Endodermal cell (in vitro differentiated cells): ENCODE data around the gene MUC13. TPM values are rescaled to one million over a fixed set of nuclear protein-coding genes. Genes with fewer than 3 reads are reported as not detected.
A peak's percentile ranks its signal among the peaks of the same experiment; 100 is the strongest.

ENCODE experiments used
- DNase-seq: peaks from one replicate; pipeline ENCODE4 v3.0.0-alpha.2; 2017
- H3K27ac ChIP-seq: 2 replicates; pipeline ENCODE4 v1.5.1; 2013; ENCODE audit warnings: mild to moderate bottlenecking, low read depth, low read length, moderate library complexity
- H3K27me3 ChIP-seq: 2 replicates; pipeline ENCODE4 v1.6.1; 2013; ENCODE audit warnings: mild to moderate bottlenecking, low read length, moderate library complexity; ENCODE audit not compliant: insufficient read depth, control insufficient read depth, poor library complexity, severe bottlenecking
- H3K36me3 ChIP-seq: 2 replicates; pipeline ENCODE4 v1.7.0; 2013; ENCODE audit warnings: mild to moderate bottlenecking, low read length, moderate library complexity; ENCODE audit not compliant: control insufficient read depth, insufficient read depth
- H3K4me1 ChIP-seq: one replicate; pipeline ENCODE4 v1.7.0; 2013; ENCODE audit warnings: low read length; ENCODE audit not compliant: control insufficient read depth, insufficient read depth
- H3K4me3 ChIP-seq: 2 replicates; pipeline ENCODE4 v1.5.1; 2013; ENCODE audit warnings: mild to moderate bottlenecking, low read length, moderate library complexity
- H3K9ac ChIP-seq: 2 replicates; pipeline ENCODE4 v1.6.1; 2013; ENCODE audit warnings: mild to moderate bottlenecking, low read length, moderate library complexity; ENCODE audit not compliant: poor library complexity, severe bottlenecking; ENCODE audit errors: extremely low read depth
- H3K9me3 ChIP-seq: 2 replicates; pipeline ENCODE4 v1.6.1; 2013; ENCODE audit warnings: mild to moderate bottlenecking, low read length, moderate library complexity; ENCODE audit not compliant: control insufficient read depth
- H3K27ac Mint-ChIP-seq: 2 replicates; pipeline ENCODE4 v1.8.0; 2020; ENCODE audit warnings: mixed read lengths
- H3K27me3 Mint-ChIP-seq: 2 replicates; pipeline ENCODE4 v1.8.0; 2021; ENCODE audit warnings: mild to moderate bottlenecking, mixed read lengths; ENCODE audit not compliant: insufficient read depth
- H3K36me3 Mint-ChIP-seq: 2 replicates; pipeline ENCODE4 v1.8.0; 2020; ENCODE audit warnings: low read depth, mixed read lengths
- H3K4me1 Mint-ChIP-seq: 2 replicates; pipeline ENCODE4 v1.8.0; 2020; ENCODE audit warnings: mixed read lengths
- H3K4me3 Mint-ChIP-seq: 2 replicates; pipeline ENCODE4 v1.8.0; 2020; ENCODE audit warnings: mild to moderate bottlenecking, moderate library complexity, mixed read lengths
- H3K9me3 Mint-ChIP-seq: 2 replicates; pipeline ENCODE4 v1.8.0; 2020; ENCODE audit warnings: mild to moderate bottlenecking, mixed read lengths
- WGBS, 2 experiments: methylation state at CpG; one replicate each; pipeline versions ENCODE4 v1.1.5 to v1.1.7; 2013; ENCODE audit warnings: missing lambda C conversion rate in 2 of 2, mixed read lengths in 1 of 2; ENCODE audit not compliant: insufficient coverage in 1 of 2, insufficient read length in 1 of 2; 5-methylcytosine and 5-hydroxymethylcytosine counted together
- total RNA-seq, 2 donors: library from RNA; stranded (reverse); fragmentation: NEBNext Ultra II Directional in 1 of 2; extraction: Animal tissue kit (Norgen Biotek cat#: 25700) in 1 of 2; gene quantifications; 2 replicates in 1 of 2; 3 replicates in 1 of 2; pipeline ENCODE4 v1.2.1, GENCODE V29; 2021
- TF ChIP-seq, protein P1 (sequence below): fragments of 200-600 bp; sonication (generic); conservative IDR thresholded peaks from 2 replicates; pipeline ENCODE4 v1.5.0; 2021; ENCODE audit warnings: antibody characterized with exemption, mild to moderate bottlenecking

The MUC13 gene
- total RNA-seq, 2 donors from 2014 or later, result 0.15 TPM; not detected in 1

DNA sequence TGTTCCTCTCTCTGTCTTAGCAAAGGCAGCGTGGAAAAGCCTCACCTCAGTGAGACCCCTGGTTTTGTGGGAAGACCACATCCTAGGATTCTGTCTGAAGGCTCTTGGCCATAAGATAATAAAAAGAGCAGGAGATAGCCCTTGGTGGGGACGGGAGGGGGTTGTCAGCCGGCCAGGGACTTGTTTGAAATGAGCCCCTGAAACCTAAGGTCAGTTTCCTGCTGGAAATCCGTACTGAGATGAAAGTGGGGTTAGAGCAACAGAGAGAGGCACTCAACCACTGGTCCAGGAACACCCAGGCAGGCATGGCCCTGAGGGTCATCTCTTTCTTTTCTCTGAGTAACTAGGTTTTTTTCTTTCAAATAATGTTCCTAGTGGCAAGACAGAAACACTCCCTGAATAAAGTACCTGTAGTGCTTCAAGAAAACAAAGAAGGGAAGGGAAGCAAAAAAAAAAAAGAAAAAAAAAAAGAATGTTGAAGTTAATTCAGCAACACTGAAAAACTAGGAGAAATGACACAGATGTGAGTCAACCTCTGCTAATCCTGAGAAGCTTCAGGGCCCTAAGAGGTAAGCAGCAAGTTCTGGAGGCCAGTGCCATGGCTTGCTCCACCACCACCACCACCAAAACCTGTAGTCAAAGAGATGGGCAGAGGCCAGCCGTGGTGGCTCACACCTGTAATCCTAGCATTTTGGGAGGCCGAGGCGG lies 50.6 kb downstream of the MUC13 start:
- peak overlapping the region; percentile 99 for H3K4me3 ChIP-seq
- 45 to 50% methylated on average over 3 to 7 of the region's 7 CpGs for WGBS, 2 experiments
- H3K4me3 Mint-ChIP-seq, result peak overlapping the region; percentile 87
- no peaks in the 10 kb centered on the region for H3K9me3 ChIP-seq
- H3K27ac ChIP-seq, result no peak overlapping the region
- H3K4me1 Mint-ChIP-seq, result peaks cover 60% of the 10 kb centered on the region
- peaks cover 23% of the 10 kb centered on the region for H3K36me3 Mint-ChIP-seq
- H3K9ac ChIP-seq, result peak overlapping the region; percentile 0
- TF ChIP-seq, protein P1, sequence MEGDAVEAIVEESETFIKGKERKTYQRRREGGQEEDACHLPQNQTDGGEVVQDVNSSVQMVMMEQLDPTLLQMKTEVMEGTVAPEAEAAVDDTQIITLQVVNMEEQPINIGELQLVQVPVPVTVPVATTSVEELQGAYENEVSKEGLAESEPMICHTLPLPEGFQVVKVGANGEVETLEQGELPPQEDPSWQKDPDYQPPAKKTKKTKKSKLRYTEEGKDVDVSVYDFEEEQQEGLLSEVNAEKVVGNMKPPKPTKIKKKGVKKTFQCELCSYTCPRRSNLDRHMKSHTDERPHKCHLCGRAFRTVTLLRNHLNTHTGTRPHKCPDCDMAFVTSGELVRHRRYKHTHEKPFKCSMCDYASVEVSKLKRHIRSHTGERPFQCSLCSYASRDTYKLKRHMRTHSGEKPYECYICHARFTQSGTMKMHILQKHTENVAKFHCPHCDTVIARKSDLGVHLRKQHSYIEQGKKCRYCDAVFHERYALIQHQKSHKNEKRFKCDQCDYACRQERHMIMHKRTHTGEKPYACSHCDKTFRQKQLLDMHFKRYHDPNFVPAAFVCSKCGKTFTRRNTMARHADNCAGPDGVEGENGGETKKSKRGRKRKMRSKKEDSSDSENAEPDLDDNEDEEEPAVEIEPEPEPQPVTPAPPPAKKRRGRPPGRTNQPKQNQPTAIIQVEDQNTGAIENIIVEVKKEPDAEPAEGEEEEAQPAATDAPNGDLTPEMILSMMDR, result no peak
- H3K27me3 ChIP-seq, result no peaks in the 10 kb centered on the region
- peaks cover 20% of the 10 kb centered on the region for H3K4me1 ChIP-seq
- DNase-seq, result peak; percentile 54
- H3K27ac Mint-ChIP-seq, result peak overlapping the region; percentile 92
- peaks cover 28% of the 10 kb centered on the region for H3K36me3 ChIP-seq
- H3K9me3 Mint-ChIP-seq, result no peaks in the 10 kb centered on the region
- H3K27me3 Mint-ChIP-seq, result no peaks in the 10 kb centered on the region

DNA sequence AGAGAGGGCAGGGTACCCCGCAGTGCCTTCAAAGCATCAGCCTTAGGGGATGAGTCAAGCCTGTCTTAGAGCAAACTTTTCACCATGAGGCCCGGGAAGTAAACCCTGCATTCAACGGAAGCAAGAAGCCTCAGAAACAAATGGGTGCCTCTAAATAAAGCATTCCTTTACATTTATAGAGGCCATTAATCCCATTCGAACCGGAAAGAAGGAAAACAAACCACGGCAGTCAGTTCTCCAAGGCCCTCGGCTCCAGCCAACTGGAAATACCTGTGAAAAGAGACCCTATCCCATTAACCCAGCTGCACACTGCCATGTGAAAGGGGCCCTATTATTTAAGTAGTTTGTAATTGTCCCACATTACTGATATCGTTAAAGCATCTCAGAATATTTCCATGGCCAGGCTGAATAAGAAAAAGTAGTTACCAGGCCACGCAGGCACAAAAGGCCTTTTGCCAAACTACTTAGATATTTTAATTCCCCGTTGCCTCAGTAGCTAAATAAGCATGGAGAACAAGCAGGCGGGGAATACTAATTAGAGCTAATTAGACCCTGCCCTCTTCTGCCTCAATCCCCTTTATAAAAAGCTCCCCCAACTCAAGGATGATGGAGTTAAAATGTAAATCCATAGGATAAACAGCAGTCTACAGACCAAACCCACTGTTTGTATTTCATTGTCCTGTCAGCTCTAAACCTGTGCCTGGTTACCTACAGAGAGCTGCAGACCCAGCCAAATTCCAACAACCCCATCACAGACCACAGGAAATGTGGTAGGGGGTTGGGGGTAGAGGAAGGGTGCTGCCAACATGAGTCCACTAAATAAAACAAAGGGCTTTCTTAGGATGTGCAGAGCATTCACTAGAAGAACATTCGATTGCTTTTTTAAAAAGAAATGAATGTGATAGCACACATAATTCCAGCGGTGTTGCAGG lies 51.5 kb downstream of the MUC13 start:
- Histone ChIP-seq H3K36me3 (peaks cover 34% of the 10 kb centered on the region), H3K27ac (no peak overlapping the region), H3K4me3 (peak overlapping the region; percentile 99), H3K4me1 (peaks cover 15% of the 10 kb centered on the region), H3K9ac (peak overlapping the region; percentile 0), H3K9me3 (no peaks in the 10 kb centered on the region), H3K27me3 (no peaks in the 10 kb centered on the region)
- DNase-seq, result peak; percentile 44
- 40 to 49% methylated on average over 9 to 13 of the region's 13 CpGs for WGBS, 2 experiments
- no peaks in the 10 kb centered on the region for H3K27me3 Mint-ChIP-seq
- TF ChIP-seq, protein P1, result no peak
- peak overlapping the region; percentile 92 for H3K27ac Mint-ChIP-seq
- H3K4me1 Mint-ChIP-seq, result peaks cover 60% of the 10 kb centered on the region
- no peaks in the 10 kb centered on the region for H3K9me3 Mint-ChIP-seq
- peak overlapping the region; percentile 87 for H3K4me3 Mint-ChIP-seq
- peaks cover 23% of the 10 kb centered on the region for H3K36me3 Mint-ChIP-seq

- peak overlapping the region; percentile 79 for H3K27ac Mint-ChIP-seq
These were observed 52.4 kb downstream of the MUC13 start for GRCh38 chr3:124881976-124882697.

More at GRCh38 chr3:124881976-124882697, 52.4 kb downstream of the MUC13 start:
- TF ChIP-seq, protein P1, result no peak
- Histone ChIP-seq H3K27ac (no peak overlapping the region), H3K36me3 (peaks cover 40% of the 10 kb centered on the region), H3K9me3 (no peaks in the 10 kb centered on the region), H3K27me3 (no peaks in the 10 kb centered on the region), H3K4me1 (peaks cover 15% of the 10 kb centered on the region), H3K9ac (no peak overlapping the region), H3K4me3 (peak overlapping the region; percentile 99)
- DNase-seq, result peak; percentile 48
- no peaks in the 10 kb centered on the region for H3K27me3 Mint-ChIP-seq
- peak overlapping the region; percentile 87 for H3K4me3 Mint-ChIP-seq
- peaks cover 23% of the 10 kb centered on the region for H3K36me3 Mint-ChIP-seq
- peaks cover 60% of the 10 kb centered on the region for H3K4me1 Mint-ChIP-seq
- WGBS, 2 experiments, result 82 to 89% methylated on average over 8 to 11 of the region's 11 CpGs
- H3K9me3 Mint-ChIP-seq, result no peaks in the 10 kb centered on the region
